Epithelial cell of esophagus (primary cell): ENCODE measurements around the gene PIR.

Experiments
- DNase-seq: peaks from one replicate; pipeline ENCODE4 v3.0.0; 2010; ENCODE audit warnings: low read depth
- H3K4me3 ChIP-seq: 2 replicates; pipeline ENCODE4 v1.5.1; 2011; ENCODE audit warnings: mild to moderate bottlenecking, low read length, control low read depth
- TF ChIP-seq, protein P1 (sequence below): IDR thresholded peaks from 2 replicates; pipeline ENCODE4 v1.5.1; 2011; ENCODE audit warnings: low read depth, mild to moderate bottlenecking, low read length, control low read depth, inconsistent platforms; ENCODE audit not compliant: insufficient read depth; ENCODE audit errors: missing control alignments

PIR gene

DNA sequence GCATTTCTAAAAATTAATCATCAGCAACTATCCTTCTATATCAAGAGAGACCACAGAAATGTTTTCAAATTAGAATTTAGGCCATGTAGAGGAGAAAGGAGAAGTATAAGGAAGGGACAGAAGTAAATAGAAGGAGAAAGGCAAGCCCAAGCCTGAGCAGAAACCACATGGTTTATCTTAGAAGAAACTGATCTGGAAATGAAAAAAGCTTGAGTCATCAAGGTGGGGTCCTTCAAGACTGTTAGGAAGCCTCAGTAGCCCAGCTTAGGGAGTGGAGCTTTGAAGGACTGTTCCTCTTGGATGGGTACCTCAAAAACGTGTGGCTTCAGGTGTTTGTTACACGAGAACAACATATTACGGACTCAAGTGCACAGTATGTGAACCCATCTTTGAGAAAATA is 12.0 kb upstream of the PIR start:
- TF ChIP-seq, protein P1, sequence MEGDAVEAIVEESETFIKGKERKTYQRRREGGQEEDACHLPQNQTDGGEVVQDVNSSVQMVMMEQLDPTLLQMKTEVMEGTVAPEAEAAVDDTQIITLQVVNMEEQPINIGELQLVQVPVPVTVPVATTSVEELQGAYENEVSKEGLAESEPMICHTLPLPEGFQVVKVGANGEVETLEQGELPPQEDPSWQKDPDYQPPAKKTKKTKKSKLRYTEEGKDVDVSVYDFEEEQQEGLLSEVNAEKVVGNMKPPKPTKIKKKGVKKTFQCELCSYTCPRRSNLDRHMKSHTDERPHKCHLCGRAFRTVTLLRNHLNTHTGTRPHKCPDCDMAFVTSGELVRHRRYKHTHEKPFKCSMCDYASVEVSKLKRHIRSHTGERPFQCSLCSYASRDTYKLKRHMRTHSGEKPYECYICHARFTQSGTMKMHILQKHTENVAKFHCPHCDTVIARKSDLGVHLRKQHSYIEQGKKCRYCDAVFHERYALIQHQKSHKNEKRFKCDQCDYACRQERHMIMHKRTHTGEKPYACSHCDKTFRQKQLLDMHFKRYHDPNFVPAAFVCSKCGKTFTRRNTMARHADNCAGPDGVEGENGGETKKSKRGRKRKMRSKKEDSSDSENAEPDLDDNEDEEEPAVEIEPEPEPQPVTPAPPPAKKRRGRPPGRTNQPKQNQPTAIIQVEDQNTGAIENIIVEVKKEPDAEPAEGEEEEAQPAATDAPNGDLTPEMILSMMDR: no peak
- no peak overlapping the region for H3K4me3 ChIP-seq
- peak; percentile 70 for DNase-seq

DNA sequence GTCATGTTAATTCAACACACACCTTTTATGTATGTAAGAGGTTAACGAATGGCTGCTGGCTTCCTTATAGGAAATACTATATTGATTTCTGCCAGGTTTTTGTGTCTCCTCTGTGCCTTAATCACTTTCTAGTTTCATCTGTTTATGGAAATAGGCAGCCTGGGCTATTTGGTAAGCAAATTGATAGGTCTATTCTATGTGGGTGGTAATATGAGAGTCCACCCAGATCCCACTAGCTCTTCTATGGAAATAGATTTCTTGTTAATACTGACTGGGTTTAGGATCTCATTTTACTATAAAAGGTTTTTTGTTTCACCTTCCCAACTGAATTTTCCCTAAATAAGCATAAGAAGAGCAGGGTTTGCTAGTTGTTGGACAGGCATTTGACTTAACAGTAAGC is 11.5 kb upstream of the PIR start:
- TF ChIP-seq, protein P1: no peak
- no peak overlapping the region for H3K4me3 ChIP-seq
- DNase-seq: no peak

DNA sequence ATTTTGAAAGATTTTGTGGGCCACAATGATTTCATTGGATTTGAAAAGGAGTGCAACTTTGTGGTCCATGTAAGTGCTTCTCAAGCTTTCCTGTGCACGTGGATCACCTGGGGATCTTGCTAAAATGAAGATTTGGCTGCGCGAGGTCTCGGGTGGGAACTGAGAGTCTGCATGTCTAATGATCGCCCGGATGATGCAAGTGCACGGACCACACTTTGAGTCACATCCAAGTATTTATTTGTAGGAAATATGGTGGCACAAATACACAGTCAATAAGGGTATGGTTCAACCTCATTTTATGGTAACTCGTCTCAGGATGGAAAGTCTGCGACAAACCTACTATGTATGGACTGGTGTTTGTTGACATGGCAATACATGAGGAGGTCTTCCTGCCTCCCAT is 8.4 kb upstream of the PIR start:
- TF ChIP-seq, protein P1: no peak
- H3K4me3 ChIP-seq: no peak overlapping the region
- DNase-seq: no peak

DNA sequence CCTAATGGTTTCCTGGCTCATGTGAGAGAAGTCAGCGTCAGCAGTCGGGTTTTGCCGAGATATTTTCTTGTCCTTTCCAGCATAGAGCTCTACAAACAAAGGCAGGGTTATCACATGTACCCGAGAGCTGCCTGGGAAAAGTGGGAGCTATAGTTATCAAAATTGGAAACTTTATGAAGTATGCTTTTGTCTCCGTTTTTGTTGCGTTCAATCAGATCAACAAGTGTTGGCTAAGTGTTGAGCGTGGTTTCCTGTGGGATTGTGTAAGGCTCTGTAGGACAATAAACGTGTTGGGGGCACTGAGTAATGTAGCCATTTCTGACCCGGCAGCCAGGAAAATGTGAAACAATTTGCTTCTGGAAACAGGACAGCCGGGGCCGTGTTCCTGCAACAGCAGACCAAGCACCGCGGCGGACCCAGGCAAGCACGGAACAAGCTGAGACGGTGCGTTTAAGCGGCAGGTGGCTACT is 7.4 kb upstream of the PIR start, which contains the start of gene BMX:
Gene BMX, plus strand, starts transcription at position 311 of the 470 bp plus-strand sequence. CDS start 7,547 bp downstream, outside the sequence.
- TF ChIP-seq, protein P1: no peak
- no peak for DNase-seq
- no peak within 1 kb of the TSS for H3K4me3 ChIP-seq

DNA sequence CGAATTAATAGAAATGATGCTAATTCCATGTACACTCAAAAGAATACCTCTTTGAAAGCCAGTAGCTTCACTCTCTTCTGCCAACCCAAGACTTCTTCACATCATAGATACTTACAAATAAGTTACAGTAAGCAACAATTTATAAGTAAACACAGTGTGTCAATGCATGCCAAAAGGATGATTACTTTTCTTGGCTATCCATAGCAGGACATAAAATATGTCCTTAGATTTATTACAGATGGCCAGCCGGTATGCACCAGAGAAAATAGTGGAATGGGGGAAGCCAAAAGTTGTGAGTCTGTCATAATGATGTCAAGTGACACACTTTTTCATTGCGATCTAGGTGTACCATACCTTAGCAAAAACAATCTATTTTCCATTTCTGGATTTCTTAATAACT is 6.8 kb upstream of the PIR start:
- TF ChIP-seq, protein P1: no peak
- no peak for DNase-seq

DNA sequence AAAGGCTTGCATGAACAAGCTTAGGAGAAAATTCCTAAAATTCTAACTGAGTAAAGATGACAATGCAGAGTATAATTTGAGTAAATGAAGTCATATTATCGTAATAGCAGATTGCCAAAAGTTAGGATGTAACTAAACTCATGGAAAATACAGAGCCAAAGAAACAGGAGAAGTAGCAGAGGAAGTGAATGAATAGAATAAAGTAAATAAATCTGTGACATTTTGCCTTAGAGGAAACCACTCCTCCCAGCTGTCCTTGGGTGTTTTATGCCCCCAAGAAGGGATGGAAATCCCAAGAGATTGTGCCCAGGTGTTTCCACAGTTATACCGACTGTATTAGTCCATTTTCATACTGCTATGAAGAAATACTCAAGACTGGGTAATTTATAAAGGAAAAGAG is 5.6 kb upstream of the PIR start:
- TF ChIP-seq, protein P1: no peak
- DNase-seq: no peak
- no peak overlapping the region for H3K4me3 ChIP-seq

More for the DNA sequence above, 6.8 kb upstream of the PIR start:
- no peak overlapping the region for H3K4me3 ChIP-seq

DNA sequence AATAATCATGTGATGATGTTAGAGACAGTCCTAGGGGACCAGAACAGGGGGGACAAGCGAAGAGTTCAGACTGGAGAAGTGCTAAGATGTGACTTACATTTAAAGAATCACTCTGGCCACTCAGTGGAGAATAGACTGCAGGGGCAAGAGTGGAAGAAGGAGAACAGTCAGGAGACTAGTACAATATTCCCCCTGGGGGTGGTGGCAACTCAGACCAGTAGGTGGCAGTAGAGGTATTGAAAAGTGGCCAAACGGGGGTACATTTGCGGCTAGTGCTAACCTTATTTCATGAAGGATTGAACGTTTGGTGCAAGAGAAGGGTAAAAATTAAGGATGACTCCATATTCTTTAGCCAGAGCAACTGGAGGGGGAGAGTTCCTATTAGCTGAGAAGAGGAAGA is 4.7 kb upstream of the PIR start:
- H3K4me3 ChIP-seq: no peak overlapping the region
- peak; percentile 55 for DNase-seq
- TF ChIP-seq, protein P1: peak; percentile 64
